Measurements from ENCODE around the gene C8A.

Gene C8A

GRCh38 chr1:56929492-56929891, 74.9 kb downstream of the C8A start:
- DNase-seq = no peak

- no peak for DNase-seq
These were observed 76.6 kb downstream of the C8A start for GRCh38 chr1:56931211-56931610.

GRCh38 chr1:56931686-56932085, 77.1 kb downstream of the C8A start:
- DNase-seq = no peak

- DNase-seq = no peak
These were observed 78.6 kb downstream of the C8A start for GRCh38 chr1:56933161-56933560.

- DNase-seq = no peak
These were observed 79.0 kb downstream of the C8A start for GRCh38 chr1:56933606-56934005.

GRCh38 chr1:56934430-56935060, 79.9 kb downstream of the C8A start:
- no peak for DNase-seq

- DNase-seq = no peak
These were observed 84.0 kb downstream of the C8A start for GRCh38 chr1:56938646-56939045.

GRCh38 chr1:56939209-56939608, 84.6 kb downstream of the C8A start:
- DNase-seq = no peak

- DNase-seq = no peak
These were observed 85.4 kb downstream of the C8A start for GRCh38 chr1:56940039-56940438.

GRCh38 chr1:56948403-56949023, 93.9 kb downstream of the C8A start:
- DNase-seq = no peak

- DNase-seq = no peak
These were observed 97.9 kb downstream of the C8A start for GRCh38 chr1:56952501-56952900.

- no peak for DNase-seq
These were observed 98.8 kb downstream of the C8A start for GRCh38 chr1:56953386-56953785.

- no peak for DNase-seq
These were observed 100.1 kb downstream of the C8A start for GRCh38 chr1:56954664-56955063.

GRCh38 chr1:56957931-56958330, 103.3 kb downstream of the C8A start:
- DNase-seq = no peak

- no peak for DNase-seq
These were observed 103.9 kb downstream of the C8A start for GRCh38 chr1:56958526-56958925.

- DNase-seq = no peak
These were observed 106.8 kb downstream of the C8A start for GRCh38 chr1:56961426-56961825.

GRCh38 chr1:56963667-56964066, 109.1 kb downstream of the C8A start:
- DNase-seq = no peak

GRCh38 chr1:56964349-56965017, 109.9 kb downstream of the C8A start:
- DNase-seq = no peak

- no peak for DNase-seq
These were observed 110.6 kb downstream of the C8A start for GRCh38 chr1:56965191-56965590.

- no peak for DNase-seq
These were observed 111.5 kb downstream of the C8A start, which contains the start of gene C8B for GRCh38 chr1:56965916-56966697. TSS of gene C8B (minus strand) at chr1:56966015. CDS start at chr1:56965948, 67 bp downstream.

- no peak for DNase-seq
These were observed 112.1 kb downstream of the C8A start for GRCh38 chr1:56966698-56966999.

GRCh38 chr1:56967355-56967754, 112.8 kb downstream of the C8A start:
- no peak for DNase-seq
